Measurements from ENCODE around the gene MYO9B.

Gene MYO9B

GRCh38 chr19:17075035-17075863 lies at the start of gene MYO9B, which contains the start of gene HAUS8:
MYO9B (plus strand) TSS chr19:17075777; CDS start chr19:17101718, 25,941 bp downstream.
HAUS8 (minus strand) TSS chr19:17075452; CDS start chr19:17075422, 30 bp downstream.
- peak; percentile 96 for DNase-seq

GRCh38 chr19:17025991-17026658 lies 49.5 kb upstream of the MYO9B start:
- DNase-seq: no peak

DNA sequence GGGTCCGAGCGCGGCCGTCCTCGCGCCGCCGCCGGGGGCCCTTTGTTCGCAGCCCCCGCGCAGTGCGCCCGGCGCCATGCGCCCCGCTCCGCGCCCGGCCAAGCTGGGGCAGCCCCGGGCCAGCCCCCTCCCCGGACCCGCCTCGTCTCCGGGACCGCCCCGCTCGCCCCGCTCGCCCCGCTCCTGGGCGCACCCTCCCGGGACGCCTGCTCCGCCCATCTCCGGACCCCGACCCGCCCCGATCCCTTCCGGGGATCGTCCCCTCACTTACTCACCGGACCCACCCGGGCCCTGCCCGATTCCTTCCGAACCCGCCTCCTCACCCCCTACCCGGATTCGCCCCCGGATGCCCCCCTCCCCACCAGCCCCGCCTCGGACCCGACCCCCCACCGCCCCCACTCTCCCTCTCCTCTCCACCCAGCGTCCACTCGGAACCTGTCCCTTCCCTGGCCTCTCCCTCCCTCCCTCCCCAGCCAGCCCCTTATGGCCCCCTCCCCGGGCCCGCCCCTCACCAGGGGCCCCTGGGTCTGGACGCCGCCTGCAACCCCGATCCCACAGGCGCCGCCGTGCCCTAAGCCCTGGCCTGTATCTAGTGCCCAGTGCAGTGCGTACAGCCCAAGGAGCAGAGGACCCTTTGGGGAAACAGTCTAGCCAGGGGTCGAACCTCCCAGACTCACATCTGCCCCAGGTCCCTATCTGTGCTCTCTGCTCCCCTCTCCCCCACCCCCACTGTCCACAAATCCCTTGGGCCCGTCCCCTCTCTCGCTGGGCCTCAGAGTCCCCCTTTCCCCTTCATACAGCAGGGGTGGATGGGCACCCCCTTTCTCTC lies 48.7 kb upstream of the MYO9B start, which contains the start of gene CPAMD8:
Gene CPAMD8, minus strand, starts transcription at position 105 of the 829 bp plus-strand sequence. CDS start 168 bp downstream, outside the sequence.
- no peak for DNase-seq

DNA sequence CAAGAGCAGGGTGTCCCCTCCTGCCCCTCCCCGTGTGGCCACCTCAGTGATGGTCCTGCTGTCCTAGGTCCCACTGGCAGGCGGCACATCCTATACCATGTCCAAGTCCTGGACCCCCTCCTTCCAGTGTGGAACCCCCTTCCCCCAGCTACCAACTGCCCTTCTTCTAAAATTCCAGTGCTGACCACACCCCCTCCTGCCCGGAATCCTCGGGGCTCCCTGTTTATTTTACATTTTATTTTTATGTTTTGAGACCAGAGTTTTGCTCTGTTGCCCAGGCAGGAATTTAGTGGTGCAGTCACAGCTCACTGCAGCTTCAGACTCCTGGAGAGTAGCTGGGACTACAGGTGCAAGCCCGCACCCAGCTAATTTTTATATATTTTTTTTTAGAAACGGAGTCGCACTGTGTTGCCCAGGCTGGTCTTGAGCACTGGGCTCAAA lies 48.0 kb upstream of the MYO9B start:
- no peak for DNase-seq

- DNase-seq: no peak
Measured at GRCh38 chr19:17031741-17032140, 43.8 kb upstream of the MYO9B start.

- no peak for DNase-seq
Measured at GRCh38 chr19:17035842-17036424, 39.6 kb upstream of the MYO9B start.

DNA sequence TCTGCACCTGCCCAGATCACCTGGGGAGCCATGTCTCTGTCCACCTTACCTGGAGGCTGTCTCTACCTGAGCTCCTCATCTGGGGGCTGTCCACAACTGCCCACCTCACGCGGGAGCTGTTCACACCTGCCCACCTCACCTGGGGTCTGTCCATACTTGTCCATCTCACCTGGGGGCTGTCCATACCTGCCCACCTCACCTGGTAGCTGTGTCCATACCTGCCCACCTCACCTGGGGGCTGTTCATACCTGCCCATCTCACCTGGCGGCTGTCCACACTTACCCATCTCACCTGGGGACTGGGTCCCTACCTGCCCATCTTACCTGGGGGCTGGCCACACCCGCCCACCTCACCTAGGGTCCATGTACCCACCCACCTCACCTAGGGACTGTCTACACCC lies 38.9 kb upstream of the MYO9B start:
- no peak for DNase-seq

- DNase-seq: no peak
Measured at GRCh38 chr19:17037184-17037583, 38.4 kb upstream of the MYO9B start.

DNA sequence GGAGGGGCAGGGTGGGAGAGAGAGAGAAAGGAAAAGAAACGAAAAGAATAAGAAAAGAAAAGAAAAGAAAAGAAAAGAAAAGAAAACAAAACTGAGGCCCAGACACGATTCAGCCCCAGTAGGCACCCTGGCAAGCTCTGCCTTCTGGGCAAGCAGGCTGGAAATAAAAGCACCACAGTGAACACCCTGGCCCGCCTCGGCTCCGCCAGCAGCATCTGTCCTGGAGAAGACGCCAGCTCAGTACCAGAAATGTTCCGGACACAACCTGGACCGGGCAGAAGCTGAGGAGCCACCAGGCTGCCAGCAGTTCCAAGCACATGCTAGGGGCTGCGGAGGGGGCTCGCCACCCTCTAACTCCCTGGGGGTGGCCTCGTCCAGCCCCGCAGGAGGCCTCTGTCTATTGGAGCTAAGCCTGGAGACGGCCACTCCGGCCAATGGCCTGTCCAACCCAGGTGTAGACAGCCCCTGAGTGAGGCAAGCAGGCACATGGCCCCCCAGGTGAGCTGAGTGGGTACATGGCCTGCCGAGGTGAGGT lies 37.5 kb upstream of the MYO9B start:
- DNase-seq: no peak

- DNase-seq: no peak
Measured at GRCh38 chr19:17041976-17042375, 33.6 kb upstream of the MYO9B start.

GRCh38 chr19:17043744-17044143 lies 31.8 kb upstream of the MYO9B start:
- no peak for DNase-seq

- no peak for DNase-seq
Measured at GRCh38 chr19:17045907-17046502, 29.6 kb upstream of the MYO9B start.

DNA sequence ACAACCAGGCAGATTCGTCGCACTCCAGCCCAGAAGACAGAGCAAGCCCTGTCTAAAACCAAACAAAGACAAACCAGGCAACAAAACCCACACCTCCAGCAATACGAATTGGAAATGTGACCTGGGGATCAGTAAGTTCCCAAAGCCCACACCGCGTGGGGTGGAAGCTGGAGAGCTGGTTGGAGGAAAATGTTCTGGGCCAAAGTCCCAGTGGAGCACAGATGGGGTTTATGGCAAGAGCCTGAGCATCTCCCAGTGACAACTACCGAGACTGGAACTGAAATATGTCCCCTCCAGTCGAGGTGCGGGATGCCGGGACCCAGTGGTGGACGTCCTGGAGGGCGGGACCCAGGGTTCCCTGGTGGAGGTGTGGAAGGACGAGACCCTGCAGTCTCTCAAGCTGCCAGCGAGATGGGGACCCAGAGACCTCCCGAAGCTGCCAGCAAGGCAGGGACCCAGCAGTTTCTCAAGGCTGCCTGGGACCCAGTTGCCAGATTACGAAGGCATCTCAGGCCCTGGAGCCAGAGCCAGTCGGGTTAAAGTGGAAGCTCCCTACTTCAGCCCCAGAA lies 26.6 kb upstream of the MYO9B start:
- no peak for DNase-seq

DNA sequence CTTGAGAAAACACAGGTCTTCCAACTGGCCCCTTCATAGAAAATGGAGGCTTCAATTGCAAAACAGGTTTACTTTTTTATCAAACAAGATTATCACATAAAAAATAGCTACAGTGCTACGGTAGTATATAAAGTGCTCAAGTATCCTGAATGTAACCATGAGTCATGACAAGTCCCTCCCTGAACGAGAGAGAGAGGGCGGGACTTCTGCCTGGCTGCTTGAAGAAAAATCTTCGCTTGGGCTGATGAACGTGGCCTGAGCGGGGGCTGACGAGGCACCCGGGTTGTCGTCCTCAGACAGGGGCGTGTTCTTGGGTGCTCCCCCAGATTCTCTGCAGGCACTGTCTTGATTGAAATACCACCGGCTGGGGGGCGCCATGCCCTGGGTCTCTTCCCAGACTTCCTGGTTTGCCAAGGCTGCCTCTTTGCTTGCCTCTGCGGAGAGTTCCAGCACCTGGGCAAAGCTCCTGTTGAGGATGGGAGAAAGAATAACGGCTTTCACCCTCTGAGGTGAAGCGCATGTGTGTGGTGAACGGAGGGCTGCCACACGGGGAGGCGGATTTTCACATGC lies 25.8 kb upstream of the MYO9B start:
- DNase-seq: no peak

DNA sequence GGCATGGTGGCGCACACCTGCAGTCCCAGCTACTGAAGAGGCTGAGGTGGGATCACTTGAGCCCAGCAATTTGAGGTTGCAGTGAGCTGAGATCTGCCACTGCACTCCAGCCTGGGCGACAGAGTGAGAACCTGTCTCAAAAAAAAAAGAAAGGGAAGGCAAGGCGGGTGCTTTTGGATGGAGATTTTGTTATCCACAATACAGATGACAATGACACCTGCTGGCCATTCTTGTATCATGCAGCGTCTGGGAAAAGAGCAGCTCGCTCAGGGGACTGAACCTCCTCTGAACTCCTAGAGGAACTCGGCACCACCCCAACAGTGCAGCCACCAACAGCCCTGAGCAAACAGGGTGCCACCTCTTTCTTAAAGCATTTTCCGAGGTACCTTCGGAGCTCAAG lies 23.1 kb upstream of the MYO9B start:
- no peak for DNase-seq

- no peak for DNase-seq
Measured at GRCh38 chr19:17054746-17055145, 20.8 kb upstream of the MYO9B start.

DNA sequence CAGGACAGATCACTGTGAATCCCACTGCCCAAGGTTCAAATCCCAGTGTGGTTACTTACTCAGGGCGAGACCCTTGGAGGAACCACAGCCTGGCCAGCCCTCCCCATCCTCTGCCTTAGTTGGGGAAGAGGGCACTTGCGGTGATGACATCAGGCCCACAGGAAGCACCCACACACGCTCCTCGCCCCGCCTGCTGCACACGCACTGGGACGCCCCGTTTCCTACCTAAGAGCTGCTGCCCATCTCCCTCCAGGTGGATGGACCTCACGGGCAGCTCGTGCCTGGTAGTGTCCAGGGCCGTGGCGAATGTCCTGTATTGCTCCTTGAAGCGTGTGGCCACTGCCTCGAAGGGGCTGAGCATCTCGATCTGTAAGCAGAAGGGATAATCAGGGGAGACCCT lies 19.9 kb upstream of the MYO9B start:
- DNase-seq: no peak

GRCh38 chr19:17058236-17058635 lies 17.3 kb upstream of the MYO9B start:
- no peak for DNase-seq

GRCh38 chr19:17060802-17061201 lies 14.8 kb upstream of the MYO9B start:
- DNase-seq: no peak

- no peak for DNase-seq
Measured at GRCh38 chr19:17061205-17061604, 14.4 kb upstream of the MYO9B start.

DNA sequence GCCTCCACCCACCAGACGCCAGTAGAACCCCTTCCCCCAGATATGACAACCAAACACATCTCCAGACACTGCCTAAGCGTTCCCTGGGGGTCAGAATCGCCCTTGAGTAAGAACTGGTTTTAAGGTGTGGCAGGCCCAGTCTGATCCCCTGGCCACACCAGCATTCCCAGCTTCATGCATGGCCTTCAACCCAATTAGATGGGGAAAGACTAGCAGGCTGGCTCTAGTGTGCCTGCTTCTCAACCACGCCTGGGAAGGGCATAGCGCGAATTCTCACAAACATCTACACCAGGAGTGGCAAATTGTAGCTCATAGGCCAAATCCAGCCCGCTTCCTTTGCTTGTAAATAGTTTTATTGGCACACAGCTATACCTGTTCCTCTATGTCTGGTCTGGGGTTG lies 13.9 kb upstream of the MYO9B start:
- DNase-seq: no peak
